HCT116 (cell line): ENCODE data around the gene RHBDF2.

Source experiments
- CBX3 ChIP-seq: IDR thresholded peaks from 2 replicates; pipeline ENCODE4 v1.6.1; 2012; ENCODE audit warnings: low read depth
- CEBPB ChIP-seq: IDR thresholded peaks from 2 replicates; pipeline ENCODE4 v1.6.1; 2012; ENCODE audit warnings: low read depth
- CTCF ChIP-seq, 3 experiments: fragments of 200-600 bp in 1 of 3; sonication (generic) in 1 of 3; IDR thresholded peaks in 2 of 3; conservative IDR thresholded peaks in 1 of 3; 2 replicates each; pipeline ENCODE4 v1.5.1; 2012 to 2017; ENCODE audit warnings: low read depth in 2 of 3, low read length in 2 of 3, antibody characterized with exemption in 1 of 3, borderline replicate concordance in 1 of 3, control low read depth in 1 of 3, mild to moderate bottlenecking in 1 of 3, mixed read lengths in 1 of 3, mixed run types in 1 of 3, moderate library complexity in 1 of 3; ENCODE audit not compliant: insufficient read depth in 1 of 3
- EZH2phosphoT487 ChIP-seq: fragments of 200-600 bp; IDR thresholded peaks from 2 replicates; pipeline ENCODE4 v1.6.1; 2018; ENCODE audit warnings: antibody characterized with exemption, borderline replicate concordance
- JUND ChIP-seq: IDR thresholded peaks from 2 replicates; pipeline ENCODE4 v1.6.1; 2012
- REST ChIP-seq: IDR thresholded peaks from 2 replicates; pipeline ENCODE4 v1.6.1; 2012; ENCODE audit warnings: low read depth
- SIN3A ChIP-seq: IDR thresholded peaks from 2 replicates; pipeline ENCODE4 v1.6.1; 2012; ENCODE audit warnings: low read depth
- TF ChIP-seq, protein P1 (sequence below): IDR thresholded peaks from 2 replicates; pipeline ENCODE4 v1.6.1; 2012

GRCh38 chr17:76500074-76500746, 1.0 kb downstream of the RHBDF2 start:
- TF ChIP-seq REST: no peak
- TF ChIP-seq CBX3: no peak
- TF ChIP-seq JUND: no peak
- TF ChIP-seq CEBPB: no peak
- TF ChIP-seq, protein P1, sequence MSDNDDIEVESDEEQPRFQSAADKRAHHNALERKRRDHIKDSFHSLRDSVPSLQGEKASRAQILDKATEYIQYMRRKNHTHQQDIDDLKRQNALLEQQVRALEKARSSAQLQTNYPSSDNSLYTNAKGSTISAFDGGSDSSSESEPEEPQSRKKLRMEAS: no peak
- TF ChIP-seq SIN3A: no peak
- no peak for TF ChIP-seq EZH2phosphoT487
- TF ChIP-seq CTCF (IDR thresholded peaks at IDR 0.05 in 2 of 3, conservative IDR thresholded peaks at IDR 0.05 in 1 of 3; ENCODE audit: borderline replicate concordance in 1 of 3, insufficient read depth in 1 of 3, low read depth in 2 of 3, low read length in 2 of 3): no peak
